DND-41 (cell line): ENCODE results near the gene ANXA9.

Experiments
- ATAC-seq: fragments of 200-7000 bp; cut with Tn5 transposase; 3 replicates; pipeline ENCODE4 v1.9.1; 2021; ENCODE audit warnings: low read depth; ENCODE audit not compliant: insufficient read depth
- DNase-seq: peaks from one replicate; pipeline ENCODE4 v3.0.0-alpha.2; 2020
- H2AFZ ChIP-seq: 2 replicates; pipeline ENCODE4 v1.6.0; 2012; ENCODE audit warnings: low read depth, low read length
- H3K27ac ChIP-seq: 2 replicates; pipeline ENCODE4 v1.5.1; 2012; ENCODE audit warnings: low read length, inconsistent platforms
- H3K27me3 ChIP-seq: fragments of 200-600 bp; sonication (generic); 2 replicates; pipeline ENCODE4 v1.6.0; 2012; ENCODE audit warnings: low read length, mild to moderate bottlenecking, inconsistent platforms; ENCODE audit not compliant: insufficient read depth, poor library complexity
- H3K36me3 ChIP-seq: 2 replicates; pipeline ENCODE4 v1.5.1; 2012; ENCODE audit warnings: low read length, inconsistent platforms; ENCODE audit not compliant: insufficient read depth
- H3K4me1 ChIP-seq: 2 replicates; pipeline ENCODE4 v1.5.1; 2012; ENCODE audit warnings: mild to moderate bottlenecking, low read length; ENCODE audit not compliant: insufficient read depth
- H3K4me2 ChIP-seq: 2 replicates; pipeline ENCODE4 v1.6.0; 2012; ENCODE audit warnings: mild to moderate bottlenecking, moderate library complexity, low read length, inconsistent platforms; ENCODE audit not compliant: insufficient read depth
- H3K4me3 ChIP-seq, 2 experiments: fragments of 200-600 bp in 1 of 2; shearing (Covaris generic) in 1 of 2; 2 replicates each; pipeline ENCODE4 v1.5.1; 2012 to 2016; ENCODE audit warnings: inconsistent platforms in 2 of 2, low read length in 2 of 2, mild to moderate bottlenecking in 2 of 2, low read depth in 1 of 2, moderate library complexity in 1 of 2
- H3K79me2 ChIP-seq: 2 replicates; pipeline ENCODE4 v1.6.0; 2012; ENCODE audit warnings: low read length, inconsistent platforms; ENCODE audit not compliant: insufficient read depth
- H3K9ac ChIP-seq: 2 replicates; pipeline ENCODE4 v1.6.0; 2012; ENCODE audit warnings: low read depth, mild to moderate bottlenecking, inconsistent platforms, low read length, moderate library complexity
- H3K9me3 ChIP-seq: 2 replicates; pipeline ENCODE4 v1.5.1; 2012; ENCODE audit warnings: low read length, moderate library complexity, mild to moderate bottlenecking, inconsistent platforms; ENCODE audit not compliant: insufficient read depth, severe bottlenecking
- H4K20me1 ChIP-seq: 2 replicates; pipeline ENCODE4 v1.6.0; 2012; ENCODE audit warnings: low read length; ENCODE audit not compliant: insufficient read depth
- EZH2 ChIP-seq: IDR thresholded peaks from 3 replicates; pipeline ENCODE4 v1.6.1; 2012; ENCODE audit warnings: borderline replicate concordance, low read depth, mild to moderate bottlenecking, moderate library complexity, low read length, inconsistent platforms; ENCODE audit not compliant: severe bottlenecking
- TF ChIP-seq, protein P1 (sequence below): IDR thresholded peaks from 2 replicates; pipeline ENCODE4 v1.5.1; 2012; ENCODE audit warnings: borderline replicate concordance, low read length, moderate library complexity, mild to moderate bottlenecking; ENCODE audit not compliant: poor library complexity, severe bottlenecking; ENCODE audit errors: extremely low read depth

ANXA9 gene

GRCh38 chr1:151011154-151011850 lies 29.2 kb downstream of the ANXA9 start:
- Histone ChIP-seq H3K9ac (no peak overlapping the region), H3K27ac (no peak overlapping the region), H4K20me1 (no peaks in the 10 kb centered on the region), H3K9me3 (no peaks in the 10 kb centered on the region), H3K4me1 (peaks cover 46% of the 10 kb centered on the region), H2AFZ (no peak overlapping the region), H3K4me2 (peak overlapping the region; percentile 11; the same call in 1 of the 2 replicates), H3K79me2 (peaks cover 50% of the 10 kb centered on the region), H3K4me3 (no peak overlapping the region), H3K36me3 (peaks cover 8% of the 10 kb centered on the region; the same call in 1 of the 2 replicates), H3K27me3 (no peaks in the 10 kb centered on the region)
- ATAC-seq (no peak), DNase-seq (peak; percentile 37)
- TF ChIP-seq, protein P1, sequence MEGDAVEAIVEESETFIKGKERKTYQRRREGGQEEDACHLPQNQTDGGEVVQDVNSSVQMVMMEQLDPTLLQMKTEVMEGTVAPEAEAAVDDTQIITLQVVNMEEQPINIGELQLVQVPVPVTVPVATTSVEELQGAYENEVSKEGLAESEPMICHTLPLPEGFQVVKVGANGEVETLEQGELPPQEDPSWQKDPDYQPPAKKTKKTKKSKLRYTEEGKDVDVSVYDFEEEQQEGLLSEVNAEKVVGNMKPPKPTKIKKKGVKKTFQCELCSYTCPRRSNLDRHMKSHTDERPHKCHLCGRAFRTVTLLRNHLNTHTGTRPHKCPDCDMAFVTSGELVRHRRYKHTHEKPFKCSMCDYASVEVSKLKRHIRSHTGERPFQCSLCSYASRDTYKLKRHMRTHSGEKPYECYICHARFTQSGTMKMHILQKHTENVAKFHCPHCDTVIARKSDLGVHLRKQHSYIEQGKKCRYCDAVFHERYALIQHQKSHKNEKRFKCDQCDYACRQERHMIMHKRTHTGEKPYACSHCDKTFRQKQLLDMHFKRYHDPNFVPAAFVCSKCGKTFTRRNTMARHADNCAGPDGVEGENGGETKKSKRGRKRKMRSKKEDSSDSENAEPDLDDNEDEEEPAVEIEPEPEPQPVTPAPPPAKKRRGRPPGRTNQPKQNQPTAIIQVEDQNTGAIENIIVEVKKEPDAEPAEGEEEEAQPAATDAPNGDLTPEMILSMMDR = no peak
- TF ChIP-seq EZH2 = no peak

- peaks cover 15% of the 10 kb centered on the region for H3K36me3 ChIP-seq
- peaks cover 30% of the 10 kb centered on the region for H3K4me1 ChIP-seq
- H3K27me3 ChIP-seq = no peaks in the 10 kb centered on the region
- H2AFZ ChIP-seq = no peak overlapping the region
- ATAC-seq = no peak
- no peaks in the 10 kb centered on the region for H4K20me1 ChIP-seq
- no peak overlapping the region for H3K4me2 ChIP-seq
- H3K9ac ChIP-seq = no peak overlapping the region
- H3K79me2 ChIP-seq = peaks cover 50% of the 10 kb centered on the region
- no peak for DNase-seq
- H3K9me3 ChIP-seq = no peaks in the 10 kb centered on the region
- TF ChIP-seq EZH2 = no peak
- TF ChIP-seq, protein P1 = no peak
- H3K4me3 ChIP-seq = no peak overlapping the region
- no peak overlapping the region for H3K27ac ChIP-seq
Observed at GRCh38 chr1:151012684-151013471, 30.8 kb downstream of the ANXA9 start.

DNA sequence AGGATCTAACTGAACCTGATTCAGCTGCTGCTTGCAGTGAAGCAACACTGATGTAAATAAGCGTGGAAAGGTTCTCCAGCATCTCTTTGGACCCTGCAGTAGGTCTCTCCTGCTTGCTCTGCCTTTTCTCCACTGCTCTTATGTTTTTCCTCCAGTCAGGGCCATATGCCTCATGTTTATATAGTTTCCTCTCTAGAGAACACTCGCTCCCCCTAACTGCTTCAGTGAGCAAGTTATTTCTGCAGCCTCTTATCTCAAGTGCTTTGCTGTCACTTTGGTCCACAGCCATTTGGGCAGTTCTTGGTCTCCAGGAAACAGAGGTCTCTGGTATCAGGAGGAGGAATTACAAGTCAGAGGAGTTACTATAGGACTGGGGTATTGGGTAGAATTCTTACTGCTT lies 31.4 kb downstream of the ANXA9 start:
- Histone ChIP-seq H3K36me3 (peaks cover 21% of the 10 kb centered on the region), H3K27me3 (no peaks in the 10 kb centered on the region), H3K79me2 (peaks cover 49% of the 10 kb centered on the region), H3K4me3 (no peak overlapping the region), H2AFZ (no peak overlapping the region), H3K9me3 (no peaks in the 10 kb centered on the region), H3K4me2 (no peak overlapping the region), H3K9ac (no peak overlapping the region), H4K20me1 (no peaks in the 10 kb centered on the region), H3K4me1 (peaks cover 27% of the 10 kb centered on the region), H3K27ac (no peak overlapping the region)
- no peak for ATAC-seq
- TF ChIP-seq, protein P1 = no peak
- no peak for TF ChIP-seq EZH2
- no peak for DNase-seq
